Stimulated activated CD4-positive, alpha-beta T cell treated with anti-CD3 and anti-CD28 coated beads, TNF-alpha, amount 100 ng/mL, for 1 hour (primary cell): ENCODE data around the gene PRIM1.
"Not testable (repeated sequence)": the region's sequence is repeated elsewhere in the genome, so short reads cannot be mapped to it uniquely, and the experiment has no call there.

ENCODE experiments used
- DNase-seq, 3 donors: peaks; one replicate each; pipeline ENCODE4 v3.0.0-alpha.2; 2020; ENCODE audit warnings: low read depth in 3 of 3, low spot score in 1 of 3

The PRIM1 gene

GRCh38 chr12:56751712-56752598, at the start of gene PRIM1:
PRIM1 (minus strand) TSS chr12:56752323; CDS start chr12:56752298, 25 bp downstream.
- DNase-seq = peak; percentile 30 to 74 (median 65)

GRCh38 chr12:56800221-56800620, 48.1 kb upstream of the PRIM1 start:
- DNase-seq = no peak

GRCh38 chr12:56799345-56799744, 47.2 kb upstream of the PRIM1 start:
- not testable (repeated sequence) for DNase-seq

GRCh38 chr12:56795791-56796190, 43.7 kb upstream of the PRIM1 start:
- not testable (repeated sequence) for DNase-seq

- DNase-seq = not testable (repeated sequence)
These were observed 43.0 kb upstream of the PRIM1 start for GRCh38 chr12:56795046-56795562.

- DNase-seq = not testable (repeated sequence)
These were observed 41.0 kb upstream of the PRIM1 start for GRCh38 chr12:56793124-56793523.

- DNase-seq = no peak
These were observed 40.6 kb upstream of the PRIM1 start for GRCh38 chr12:56792678-56793077.

GRCh38 chr12:56789429-56789828, 37.3 kb upstream of the PRIM1 start:
- not testable (repeated sequence) for DNase-seq

GRCh38 chr12:56787498-56787897, 35.4 kb upstream of the PRIM1 start:
- no peak for DNase-seq

GRCh38 chr12:56785874-56786273, 33.8 kb upstream of the PRIM1 start:
- no peak for DNase-seq

GRCh38 chr12:56785141-56785865, 33.2 kb upstream of the PRIM1 start:
- DNase-seq = no peak

GRCh38 chr12:56781726-56782125, 29.6 kb upstream of the PRIM1 start:
- no peak for DNase-seq

- no peak for DNase-seq
These were observed 26.6 kb upstream of the PRIM1 start for GRCh38 chr12:56778756-56779155.

GRCh38 chr12:56776654-56777053, 24.5 kb upstream of the PRIM1 start:
- no peak for DNase-seq

- DNase-seq = no peak
These were observed 23.5 kb upstream of the PRIM1 start for GRCh38 chr12:56775638-56776037.

GRCh38 chr12:56773113-56773512, 21.0 kb upstream of the PRIM1 start:
- no peak for DNase-seq

GRCh38 chr12:56772625-56773024, 20.5 kb upstream of the PRIM1 start:
- DNase-seq = no peak

GRCh38 chr12:56769868-56770267, 17.7 kb upstream of the PRIM1 start:
- DNase-seq = no peak

GRCh38 chr12:56768424-56768823, 16.3 kb upstream of the PRIM1 start:
- DNase-seq = no peak

GRCh38 chr12:56766535-56766934, 14.4 kb upstream of the PRIM1 start:
- no peak for DNase-seq

GRCh38 chr12:56763753-56764657, 11.9 kb upstream of the PRIM1 start:
- DNase-seq = no peak
